ENCODE data around the gene THADA.
"Not testable (repeated sequence)": the region's sequence is repeated elsewhere in the genome, so short reads cannot be mapped to it uniquely, and the experiment has no call there.

The THADA gene

GRCh38 chr2:43593254-43593653 lies 2.6 kb downstream of the THADA start:
- no peak for DNase-seq

- DNase-seq = no peak
These were observed 3.4 kb downstream of the THADA start for GRCh38 chr2:43592443-43592842.

GRCh38 chr2:43585708-43586107 lies 10.1 kb downstream of the THADA start:
- no peak for DNase-seq

GRCh38 chr2:43579275-43579981 lies 16.4 kb downstream of the THADA start:
- no peak for DNase-seq

GRCh38 chr2:43576981-43577892 lies 18.6 kb downstream of the THADA start:
- DNase-seq = peak; percentile 24

GRCh38 chr2:43572244-43572643 lies 23.6 kb downstream of the THADA start:
- DNase-seq = no peak

- DNase-seq = no peak
These were observed 25.9 kb downstream of the THADA start for GRCh38 chr2:43569921-43570320.

GRCh38 chr2:43568228-43568627 lies 27.6 kb downstream of the THADA start:
- no peak for DNase-seq

GRCh38 chr2:43566461-43566729 lies 29.4 kb downstream of the THADA start:
- DNase-seq = no peak

- no peak for DNase-seq
These were observed 32.2 kb downstream of the THADA start for GRCh38 chr2:43563679-43564078.

- no peak for DNase-seq
These were observed 35.6 kb downstream of the THADA start for GRCh38 chr2:43560231-43560547.

- no peak for DNase-seq
These were observed 36.2 kb downstream of the THADA start for GRCh38 chr2:43559391-43560230.

GRCh38 chr2:43557196-43557595 lies 38.6 kb downstream of the THADA start:
- DNase-seq = no peak

GRCh38 chr2:43556256-43556655 lies 39.6 kb downstream of the THADA start:
- no peak for DNase-seq

- DNase-seq = no peak
These were observed 42.4 kb downstream of the THADA start for GRCh38 chr2:43553341-43553855.

GRCh38 chr2:43551990-43552389 lies 43.8 kb downstream of the THADA start:
- DNase-seq = no peak

- DNase-seq = not testable (repeated sequence)
These were observed 47.5 kb downstream of the THADA start for GRCh38 chr2:43548381-43548780.

- peak; percentile 19 for DNase-seq
These were observed 53.4 kb downstream of the THADA start for GRCh38 chr2:43542285-43542933.

GRCh38 chr2:43541165-43541564 lies 54.7 kb downstream of the THADA start:
- DNase-seq = no peak

GRCh38 chr2:43540021-43540779 lies 55.6 kb downstream of the THADA start:
- DNase-seq = no peak

GRCh38 chr2:43539436-43539835 lies 56.4 kb downstream of the THADA start:
- DNase-seq = no peak

- no peak for DNase-seq
These were observed 57.7 kb downstream of the THADA start for GRCh38 chr2:43538034-43538670.
